GM12865 (cell line): ENCODE results near the gene MLST8.

ENCODE experiments used
- DNase-seq: peaks from one replicate; pipeline ENCODE4 v3.0.0; 2010; ENCODE audit warnings: low read depth
- H3K4me3 ChIP-seq: 2 replicates; pipeline ENCODE4 v1.5.1; 2011; ENCODE audit warnings: mild to moderate bottlenecking, low read depth, low read length, control low read depth
- CTCF ChIP-seq: IDR thresholded peaks from 2 replicates; pipeline ENCODE4 v1.5.1; 2011; ENCODE audit warnings: low read length, control low read depth, low read depth, inconsistent platforms; ENCODE audit not compliant: insufficient read depth; ENCODE audit errors: missing control alignments

The MLST8 gene

GRCh38 chr16:2173366-2173765, 31.9 kb upstream of the MLST8 start:
- no peak for DNase-seq
- H3K4me3 ChIP-seq = no peak overlapping the region
- TF ChIP-seq CTCF = no peak

GRCh38 chr16:2173916-2174315, 31.3 kb upstream of the MLST8 start:
- no peak for DNase-seq
- no peak for TF ChIP-seq CTCF

DNA sequence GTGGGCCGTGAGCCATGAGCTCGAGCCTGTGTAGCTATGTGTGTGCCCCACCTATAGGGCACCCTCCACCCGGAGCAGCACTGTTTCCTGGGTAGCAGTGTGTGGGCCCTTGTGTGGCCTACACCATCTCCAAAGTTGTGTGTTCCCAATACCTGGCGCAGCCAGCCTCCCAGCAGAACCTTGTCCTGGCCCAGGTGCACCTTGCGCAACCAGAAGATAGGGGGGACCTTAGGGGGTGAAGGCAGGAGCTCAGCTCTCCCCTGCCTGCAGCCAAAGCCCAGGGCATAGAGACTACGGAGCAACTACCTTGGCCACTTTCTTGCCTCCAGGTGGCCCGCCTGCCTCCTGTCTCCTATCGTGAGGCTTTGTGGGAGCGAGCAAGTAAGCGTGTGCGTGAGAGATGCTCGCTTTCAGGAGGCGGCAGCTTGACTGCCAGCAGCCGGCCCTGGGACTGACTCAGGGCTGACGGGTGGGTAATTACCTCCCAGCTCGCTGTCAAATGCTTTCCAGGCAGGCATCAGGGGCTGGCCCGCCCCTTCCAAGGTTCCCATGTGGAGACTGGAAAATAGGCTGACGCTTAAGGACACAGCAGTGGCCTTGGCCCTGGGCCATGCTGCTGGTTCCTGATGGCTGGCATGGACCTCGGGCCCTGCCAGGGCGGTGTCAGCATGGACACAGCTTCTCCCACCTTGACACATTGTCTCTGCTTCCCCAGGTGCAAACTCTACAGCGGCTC, 30.7 kb upstream of the MLST8 start:
- no peak for DNase-seq
- no peak overlapping the region for H3K4me3 ChIP-seq
- TF ChIP-seq CTCF = no peak

More at GRCh38 chr16:2173916-2174315, 31.3 kb upstream of the MLST8 start:
- no peak overlapping the region for H3K4me3 ChIP-seq

DNA sequence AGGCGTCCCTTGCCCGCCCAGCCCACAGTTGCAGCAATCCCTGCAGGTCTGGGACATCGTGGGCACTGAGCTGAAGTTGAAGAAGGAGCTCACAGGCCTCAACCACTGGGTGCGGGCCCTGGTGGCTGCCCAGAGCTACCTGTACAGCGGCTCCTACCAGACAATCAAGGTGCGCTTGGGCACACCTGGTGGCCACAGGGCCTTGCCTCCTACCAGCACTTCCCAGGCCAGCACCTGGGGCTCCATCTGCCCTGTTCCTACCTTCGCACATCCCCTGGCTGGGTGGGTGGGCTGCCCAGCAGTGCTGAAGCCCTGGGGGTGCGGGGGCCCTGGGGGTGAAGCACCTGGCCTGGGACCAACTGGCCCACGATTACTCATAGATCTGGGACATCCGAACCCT, 29.8 kb upstream of the MLST8 start:
- no peak for DNase-seq
- H3K4me3 ChIP-seq = no peak overlapping the region
- TF ChIP-seq CTCF = no peak

DNA sequence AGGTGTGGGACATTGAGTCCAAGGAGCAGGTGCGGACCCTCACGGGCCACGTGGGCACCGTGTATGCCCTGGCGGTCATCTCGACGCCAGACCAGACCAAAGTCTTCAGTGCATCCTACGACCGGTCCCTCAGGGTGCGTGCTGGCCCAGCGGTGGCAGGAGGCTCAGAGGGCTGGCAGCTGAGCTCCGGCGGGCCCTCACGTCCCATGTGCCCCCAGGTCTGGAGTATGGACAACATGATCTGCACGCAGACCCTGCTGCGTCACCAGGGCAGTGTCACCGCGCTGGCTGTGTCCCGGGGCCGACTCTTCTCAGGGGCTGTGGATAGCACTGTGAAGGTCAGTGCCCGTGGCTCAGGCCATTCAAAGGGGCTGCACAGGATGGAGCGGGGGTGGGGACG, 29.2 kb upstream of the MLST8 start:
- DNase-seq = no peak
- no peak overlapping the region for H3K4me3 ChIP-seq

GRCh38 chr16:2177101-2177500, 28.2 kb upstream of the MLST8 start:
- no peak for TF ChIP-seq CTCF
- DNase-seq = no peak
- no peak overlapping the region for H3K4me3 ChIP-seq

More for the DNA sequence above, 29.2 kb upstream of the MLST8 start:
- TF ChIP-seq CTCF = no peak

DNA sequence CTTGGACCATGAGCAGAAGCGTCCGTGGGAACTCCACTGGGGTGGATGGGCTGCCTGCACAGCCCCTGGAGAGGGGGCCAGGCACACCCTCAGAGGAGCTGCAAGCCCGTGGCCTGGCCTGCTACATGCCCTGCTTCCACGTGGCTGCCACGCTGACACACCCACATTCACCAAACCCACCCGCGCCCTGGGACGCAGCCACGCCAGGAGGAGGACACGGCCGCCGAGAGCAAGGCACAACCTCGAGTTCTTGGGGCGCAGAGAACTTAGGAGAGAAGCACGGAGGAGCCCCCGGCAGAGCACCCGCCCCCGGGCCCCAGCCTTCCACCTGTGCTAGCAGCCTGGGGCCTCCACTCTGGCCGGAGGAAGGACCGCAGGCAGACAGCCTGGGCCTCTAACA, 27.7 kb upstream of the MLST8 start:
- no peak for TF ChIP-seq CTCF
- no peak overlapping the region for H3K4me3 ChIP-seq
- no peak for DNase-seq
